ENCODE results near the gene PPY.
"Not testable (repeated sequence)": the region's sequence is repeated elsewhere in the genome, so short reads cannot be mapped to it uniquely, and the experiment has no call there.

Gene PPY

DNA sequence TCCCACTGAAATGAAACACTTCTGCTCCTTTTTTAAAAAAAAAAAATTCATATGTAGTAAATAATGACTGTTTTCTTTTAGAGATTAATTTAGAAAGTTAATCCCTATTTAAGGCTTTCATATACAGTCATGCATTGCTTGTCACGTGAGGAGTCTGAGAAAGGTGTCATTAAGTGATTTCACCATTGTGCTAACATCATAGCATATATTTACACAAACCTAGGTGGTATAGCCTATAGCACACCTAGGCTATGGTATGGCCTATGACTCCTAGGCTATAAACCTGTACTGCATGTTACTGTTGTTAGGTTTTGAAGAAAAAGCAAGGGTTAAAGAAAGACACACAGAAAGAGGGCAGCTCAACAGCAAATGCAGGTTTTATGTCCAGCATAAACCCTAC is 13.7 kb downstream of the PPY start:
- DNase-seq, result no peak

DNA sequence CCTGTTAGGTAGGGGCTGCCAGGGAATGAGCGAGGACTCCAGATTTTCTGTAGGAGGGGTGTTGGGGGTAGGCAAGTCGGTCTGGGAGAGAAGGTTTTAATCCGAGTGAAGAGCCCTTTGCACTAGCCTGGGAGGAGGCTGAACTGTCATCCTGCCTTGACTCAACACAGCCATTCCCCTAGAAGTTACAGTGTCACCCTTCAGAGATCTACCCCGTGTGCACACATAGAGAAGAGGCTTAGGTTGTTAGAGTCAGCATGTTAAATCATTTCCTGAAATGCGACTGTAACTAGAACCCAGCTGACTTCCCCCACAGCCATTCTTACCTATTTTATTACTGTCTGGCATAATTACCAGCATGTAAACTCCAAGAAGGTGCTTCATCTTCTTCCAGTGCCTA is 14.3 kb downstream of the PPY start:
- not testable (repeated sequence) for DNase-seq

DNA sequence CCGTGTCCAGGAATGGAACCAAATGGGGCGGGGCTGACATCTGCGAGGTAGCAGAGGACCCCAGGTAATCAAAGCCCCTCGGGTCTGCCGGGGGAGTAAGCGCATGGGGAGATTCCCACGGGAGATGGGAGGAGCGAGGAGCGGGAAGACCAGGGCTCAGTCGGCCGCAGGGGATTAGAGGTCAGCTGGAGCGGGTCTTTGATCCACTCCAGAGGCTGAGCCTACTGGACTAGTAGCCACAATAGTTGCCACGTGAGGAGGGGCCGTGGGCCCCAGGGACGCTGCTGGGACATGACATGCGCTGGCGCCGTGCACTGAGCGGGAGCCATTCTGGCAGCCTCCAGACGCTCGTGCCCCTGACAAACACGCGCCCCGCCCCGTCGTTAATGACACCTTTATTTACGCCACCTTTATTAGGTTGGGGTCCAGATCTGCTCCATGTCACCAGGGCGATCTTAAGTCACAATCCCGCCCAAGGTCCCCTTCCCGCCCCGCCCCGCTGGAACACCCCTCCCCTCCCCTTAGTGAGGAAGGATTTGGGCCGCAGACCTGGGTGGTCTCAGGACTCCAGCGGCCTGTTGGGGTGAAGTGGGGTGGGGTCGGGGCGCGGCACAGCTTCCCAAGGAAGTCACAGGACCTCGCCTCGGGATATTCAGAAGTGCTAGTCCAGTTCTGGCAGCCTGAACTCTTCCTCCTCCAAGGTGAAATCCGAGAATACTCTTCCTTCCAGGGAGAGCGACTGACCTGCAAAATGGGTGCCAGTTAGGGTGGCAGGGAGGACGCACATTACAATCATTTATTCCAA is 15.0 kb downstream of the PPY start:
- no peak for DNase-seq

DNA sequence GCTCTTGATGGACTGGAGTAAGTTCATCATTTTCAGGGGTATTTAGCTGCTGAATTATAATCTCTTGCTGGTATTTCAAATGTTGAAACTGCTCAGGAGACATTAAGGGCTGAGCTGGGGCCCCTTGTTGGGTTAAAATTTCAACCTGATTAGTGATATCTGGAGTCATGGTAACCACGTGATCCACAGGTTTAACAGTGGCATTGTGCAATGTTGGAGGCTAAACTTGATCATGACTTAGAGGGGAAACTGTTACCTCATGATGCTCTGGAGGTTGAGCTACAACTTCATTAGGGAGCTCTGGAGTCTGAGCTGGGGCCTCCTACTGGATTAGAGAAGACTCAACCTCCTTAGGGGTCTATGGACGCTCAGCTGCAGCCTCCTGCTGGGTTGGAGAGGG is 17.7 kb downstream of the PPY start:
- DNase-seq, result no peak

DNA sequence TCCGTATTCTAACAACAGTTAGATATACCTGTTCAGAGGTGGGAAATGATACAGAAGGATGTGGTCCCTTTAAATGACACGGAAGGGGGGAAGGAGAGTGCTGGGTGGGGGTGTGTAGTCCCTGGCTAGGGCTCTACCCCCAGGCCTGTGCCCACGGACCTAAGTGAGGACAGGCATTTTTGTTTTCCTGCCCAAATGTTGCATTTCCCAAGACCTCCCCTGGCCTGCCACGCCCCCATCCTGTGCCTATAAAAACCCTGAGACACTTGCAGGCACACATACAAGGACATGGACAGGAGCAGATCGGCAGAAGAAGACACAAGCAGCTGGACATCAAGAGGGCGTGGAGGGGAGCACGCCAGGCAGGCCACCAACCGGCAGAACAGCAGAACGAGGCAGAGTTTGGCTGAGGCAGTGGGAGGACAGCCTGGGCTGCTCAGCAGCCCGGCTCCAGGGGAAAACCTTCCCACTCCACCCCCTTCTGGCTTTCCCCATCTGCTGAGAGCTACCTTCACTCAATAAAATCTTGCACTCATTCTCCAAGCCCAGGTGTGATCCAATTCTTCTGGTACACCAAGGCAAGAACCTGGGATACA is 21.7 kb downstream of the PPY start:
- no peak for DNase-seq

DNA sequence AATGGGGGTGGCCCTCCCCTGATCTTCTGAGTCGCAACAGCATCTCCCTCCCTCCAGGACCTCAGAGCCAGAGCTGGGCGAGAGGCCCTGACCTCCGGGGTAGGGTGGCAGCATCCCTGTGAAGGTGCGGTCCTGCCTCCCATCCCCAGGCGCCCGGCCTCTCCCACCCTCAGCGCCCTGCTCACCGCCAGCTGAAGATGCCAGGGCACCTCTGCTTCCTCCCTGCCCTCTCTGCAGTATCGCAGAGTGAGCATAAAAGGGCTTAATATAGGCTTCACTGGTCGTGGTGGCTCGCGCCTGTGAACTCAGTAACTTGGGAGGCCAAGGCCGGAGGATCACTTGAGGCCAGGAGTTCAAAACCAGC is 24.3 kb downstream of the PPY start:
- no peak for DNase-seq

DNA sequence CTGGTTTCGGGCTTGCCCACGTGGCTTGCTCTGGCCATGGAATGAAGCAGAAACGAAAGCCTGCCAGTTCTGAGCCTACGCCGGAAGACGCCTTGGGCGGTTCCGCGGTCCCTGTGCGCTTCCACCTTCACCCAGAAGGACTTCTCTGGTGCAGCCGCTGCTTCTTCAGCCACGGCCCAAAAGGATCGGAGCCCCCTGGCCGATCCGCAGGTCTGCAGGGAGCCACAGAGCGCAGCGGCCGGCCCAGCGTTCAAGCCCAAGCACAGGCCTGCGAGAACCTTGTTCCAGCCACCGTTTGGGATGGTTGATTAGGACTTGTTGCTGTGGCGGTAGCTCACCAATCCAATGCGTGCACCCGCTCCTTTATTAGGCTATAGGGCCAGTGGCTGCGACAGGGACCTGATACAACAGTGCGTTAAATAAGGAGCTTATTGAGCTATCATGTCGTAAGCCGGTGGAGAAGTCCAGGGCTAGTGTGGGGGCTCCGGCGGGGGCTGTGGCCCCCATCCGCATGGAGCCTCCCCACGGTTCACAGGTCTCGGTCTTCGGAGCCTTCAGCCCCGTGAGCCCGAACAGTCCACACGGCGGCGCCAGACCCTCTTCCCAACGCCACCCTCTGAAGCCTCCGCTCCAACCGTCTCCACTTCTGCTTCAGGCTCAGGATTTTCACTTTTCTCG is 24.8 kb downstream of the PPY start:
- no peak for DNase-seq

DNA sequence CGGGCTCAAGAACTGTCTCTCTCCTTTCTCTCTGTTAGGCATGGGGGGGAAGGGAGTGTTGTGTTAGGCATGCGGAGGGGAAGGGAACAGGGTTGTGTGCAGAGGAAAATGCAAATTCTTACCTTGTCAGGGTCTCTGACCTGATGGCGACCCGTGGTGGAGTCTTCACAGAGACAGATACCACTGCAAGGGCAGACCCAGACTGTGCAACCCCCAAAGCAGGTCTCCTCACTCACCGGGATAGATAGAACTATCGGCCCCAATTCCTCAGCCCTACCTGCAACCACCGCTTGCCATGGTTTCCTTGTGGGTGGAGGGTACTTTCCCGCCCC is 25.3 kb downstream of the PPY start:
- DNase-seq, result no peak

DNA sequence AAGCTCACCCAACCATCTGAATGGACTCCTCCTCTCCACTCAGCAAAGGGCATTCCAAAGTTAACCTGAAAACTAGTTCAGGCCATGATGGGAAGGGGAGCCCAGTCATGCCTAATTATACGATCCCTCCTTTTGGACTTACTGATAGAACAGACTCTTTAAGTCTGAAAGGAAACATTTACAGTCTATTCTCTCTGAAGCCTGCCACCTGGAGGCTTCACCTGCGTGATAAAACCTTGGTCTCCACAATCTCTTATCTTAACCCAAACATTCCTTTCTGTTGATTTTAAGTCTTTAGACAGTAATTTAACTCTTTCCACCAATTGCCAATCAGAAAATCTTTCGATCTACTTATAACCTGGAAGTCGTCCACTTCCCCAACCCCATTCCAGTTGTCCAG is 25.9 kb downstream of the PPY start:
- DNase-seq, result no peak

DNA sequence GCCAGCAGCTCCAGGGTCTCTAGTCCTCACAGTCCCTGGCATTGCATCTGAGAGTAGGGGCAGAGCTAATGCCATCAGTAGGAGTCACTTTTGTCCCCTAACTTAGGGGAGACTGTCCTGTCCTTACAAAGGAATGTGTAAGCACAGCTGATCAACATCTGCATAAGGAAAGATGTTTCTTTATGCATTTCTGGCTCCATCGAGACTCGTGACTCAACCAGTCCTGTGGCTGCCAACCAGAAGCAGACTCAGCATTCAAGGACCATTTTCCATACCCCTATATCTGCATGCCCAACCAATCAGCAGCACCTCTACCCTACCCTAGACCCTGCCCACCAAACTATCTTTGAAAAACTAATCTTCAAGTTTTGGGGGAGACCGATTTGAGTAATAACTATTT is 26.7 kb downstream of the PPY start:
- no peak for DNase-seq

DNA sequence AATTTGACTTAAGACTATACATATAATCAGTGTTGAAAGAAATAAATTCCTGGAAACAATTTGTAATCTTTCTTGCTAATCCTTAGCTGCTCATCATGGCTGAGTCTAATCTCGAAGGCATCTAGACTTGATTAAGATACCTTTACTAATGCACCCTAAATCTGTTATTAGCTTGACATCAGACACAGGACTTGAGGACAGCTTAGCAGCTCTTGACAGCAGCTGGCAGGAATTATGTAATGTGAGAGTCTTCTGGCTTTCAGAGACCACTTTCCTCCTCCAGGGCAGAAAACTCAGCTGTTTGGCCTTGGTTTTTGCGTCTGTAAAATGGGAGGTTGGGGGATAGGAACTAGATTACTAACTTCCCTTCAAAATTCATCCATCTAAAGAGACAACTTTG is 27.8 kb downstream of the PPY start:
- DNase-seq, result no peak

DNA sequence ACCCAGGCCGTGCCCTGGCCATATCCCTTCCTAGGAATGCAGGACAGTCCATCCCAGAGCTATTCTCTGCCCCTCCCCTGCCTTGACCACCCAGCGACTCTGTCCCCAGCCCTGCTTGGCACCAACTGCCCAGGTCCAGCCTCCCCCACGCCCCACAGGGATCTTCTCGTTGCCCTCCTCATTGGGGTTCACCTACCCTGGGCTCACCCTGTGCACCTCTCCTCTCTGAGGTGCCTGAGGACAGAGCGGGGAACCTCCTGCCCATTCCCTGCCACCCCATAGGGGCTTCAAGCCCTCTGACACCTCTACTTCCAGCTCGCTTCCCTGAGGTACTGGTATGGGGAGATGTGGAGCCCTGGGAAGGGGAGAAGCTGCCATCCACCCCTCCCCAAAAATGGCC is 28.7 kb downstream of the PPY start:
- DNase-seq, result no peak

DNA sequence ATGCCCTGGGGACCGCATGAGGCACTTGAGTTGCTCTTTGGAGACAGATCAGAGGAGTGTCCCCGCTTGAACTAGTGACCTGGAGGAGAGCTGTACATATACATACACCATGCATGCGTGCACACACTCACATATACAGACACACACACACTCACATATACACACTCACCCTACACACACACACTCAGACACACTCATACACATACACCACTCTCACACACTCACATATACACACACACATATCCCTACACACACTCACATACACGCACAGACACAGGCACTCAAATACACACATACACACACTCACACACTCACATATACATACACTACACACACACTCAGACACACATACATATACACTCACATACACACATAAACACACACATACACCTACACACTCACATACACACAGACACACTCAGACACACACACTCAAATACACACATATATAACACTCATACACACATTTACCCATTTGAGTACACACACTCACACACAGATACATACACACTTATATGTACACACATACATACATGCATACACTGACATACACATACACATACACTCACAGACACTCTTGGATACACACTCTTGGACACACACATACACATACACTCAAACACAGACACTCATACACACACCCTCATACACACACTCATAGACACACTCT is 29.5 kb downstream of the PPY start:
- no peak for DNase-seq

DNA sequence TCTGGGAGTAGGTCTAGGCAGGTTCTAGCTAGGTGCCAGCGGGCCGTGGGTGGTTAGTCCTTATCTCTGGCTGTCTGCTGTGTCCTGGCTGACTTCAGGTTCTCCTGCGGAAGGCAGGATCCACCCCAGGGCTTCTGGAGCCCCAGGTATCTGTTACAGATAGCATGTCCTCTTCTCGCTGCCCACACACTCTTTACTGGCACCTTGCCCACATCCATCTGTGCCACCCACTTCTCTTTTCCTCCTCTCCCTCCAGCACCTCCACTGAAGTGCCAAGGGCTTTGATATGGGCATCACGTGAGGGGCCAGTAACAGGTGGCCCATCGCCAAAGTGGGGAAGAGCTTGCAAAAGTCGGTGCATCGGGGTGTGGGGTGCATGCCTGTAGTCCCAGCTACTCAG is 30.4 kb downstream of the PPY start:
- no peak for DNase-seq

DNA sequence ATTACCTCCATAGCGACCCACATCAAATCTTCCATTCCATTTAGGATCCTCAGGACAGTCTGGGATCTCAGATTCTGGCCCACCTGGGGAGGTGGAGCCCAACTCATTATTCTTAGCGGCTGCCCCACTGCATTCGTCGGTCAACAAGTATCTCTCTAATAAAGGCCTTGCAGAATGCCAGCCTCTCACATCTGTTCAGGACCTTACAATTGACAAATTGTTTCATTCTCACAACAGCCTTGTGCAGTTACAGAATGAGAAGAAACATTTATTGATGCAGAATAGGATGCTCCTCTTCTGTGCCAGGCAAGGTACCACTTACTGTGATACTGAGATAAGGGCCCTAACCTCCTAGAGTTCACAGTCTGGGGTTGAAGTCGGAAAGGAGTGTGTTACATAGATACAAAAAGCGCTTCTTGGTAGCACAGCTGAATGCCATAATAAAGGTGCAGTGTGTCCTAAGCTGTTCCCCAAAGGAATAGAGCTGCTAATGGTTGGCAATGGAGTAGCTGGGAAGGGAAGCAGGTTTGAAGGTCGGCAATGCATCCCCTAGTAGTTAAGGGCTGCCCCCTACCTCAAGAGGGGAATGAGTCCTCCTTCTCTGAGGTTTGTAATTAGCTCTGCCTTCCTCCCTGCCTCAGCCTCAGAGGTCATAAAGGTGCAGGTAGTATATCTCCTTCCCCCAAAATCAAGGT is 32.6 kb downstream of the PPY start:
- no peak for DNase-seq

DNA sequence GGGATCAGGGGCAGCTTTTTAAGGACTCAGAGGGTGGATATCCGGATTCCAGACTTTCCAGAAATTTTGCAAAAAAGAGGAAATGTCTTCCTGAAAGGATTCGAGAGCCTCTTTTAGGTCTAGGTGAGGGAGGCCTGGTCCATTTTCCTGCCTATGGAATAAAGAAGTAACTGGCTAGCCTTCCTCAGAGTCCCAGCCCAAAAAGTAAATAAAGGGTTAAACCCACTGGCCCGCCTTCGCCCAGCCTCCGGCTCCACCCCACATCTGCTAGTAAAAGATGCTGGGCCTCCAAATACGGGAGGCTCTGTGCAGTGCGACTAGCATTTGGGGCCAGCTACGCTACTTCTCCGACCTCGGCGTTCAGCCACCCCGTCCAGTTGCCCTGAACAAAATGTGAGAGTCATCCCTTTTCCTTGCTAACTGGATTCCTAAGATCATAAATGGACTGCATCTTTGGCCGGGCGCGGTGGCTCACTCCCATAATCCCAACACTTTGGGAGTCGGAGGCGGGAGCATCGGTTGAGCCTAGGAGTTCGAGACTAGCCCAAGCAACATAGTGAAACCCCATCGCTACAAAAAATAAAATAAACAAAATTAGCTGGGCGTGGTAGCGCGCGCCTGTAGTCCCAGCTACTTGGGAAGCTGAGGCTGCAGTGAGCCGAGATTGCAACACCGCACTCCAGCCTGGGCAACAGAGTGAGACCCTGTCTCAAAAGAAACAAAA is 34.1 kb downstream of the PPY start:
- DNase-seq, result peak; percentile 55

DNA sequence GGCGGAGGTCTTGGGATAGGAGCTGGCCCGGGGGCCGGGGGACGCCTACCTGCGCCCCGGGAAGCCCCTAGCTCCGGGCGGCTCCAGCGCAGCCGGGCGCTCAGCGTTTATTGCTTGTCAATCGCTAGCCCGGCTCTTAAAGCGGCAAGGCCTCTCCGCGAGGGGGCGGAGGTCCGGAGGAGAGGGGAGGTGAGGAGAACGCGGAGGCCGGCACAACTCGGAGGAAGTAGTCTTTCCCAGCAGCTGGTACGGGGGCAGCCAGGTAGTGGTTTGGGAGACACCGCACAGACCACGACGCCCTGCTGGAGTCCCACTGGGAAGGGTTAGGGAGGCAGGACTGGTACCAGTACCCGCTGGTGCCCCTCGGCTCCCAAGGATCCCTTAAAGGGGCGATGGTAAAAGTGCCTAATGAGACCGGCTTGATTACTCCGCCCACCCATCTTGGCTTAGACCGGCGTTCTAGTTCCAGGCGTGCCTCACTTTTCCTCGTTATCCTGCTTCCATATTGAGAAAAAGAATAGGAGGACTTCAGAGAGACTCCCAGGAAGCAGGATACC is 34.8 kb downstream of the PPY start, which contains the start of gene MPP2:
MPP2 (minus strand) TSS at position 112 of the 557 bp plus-strand sequence. CDS start 3,076 bp downstream, outside the sequence.
- DNase-seq, result peak; percentile 54

DNA sequence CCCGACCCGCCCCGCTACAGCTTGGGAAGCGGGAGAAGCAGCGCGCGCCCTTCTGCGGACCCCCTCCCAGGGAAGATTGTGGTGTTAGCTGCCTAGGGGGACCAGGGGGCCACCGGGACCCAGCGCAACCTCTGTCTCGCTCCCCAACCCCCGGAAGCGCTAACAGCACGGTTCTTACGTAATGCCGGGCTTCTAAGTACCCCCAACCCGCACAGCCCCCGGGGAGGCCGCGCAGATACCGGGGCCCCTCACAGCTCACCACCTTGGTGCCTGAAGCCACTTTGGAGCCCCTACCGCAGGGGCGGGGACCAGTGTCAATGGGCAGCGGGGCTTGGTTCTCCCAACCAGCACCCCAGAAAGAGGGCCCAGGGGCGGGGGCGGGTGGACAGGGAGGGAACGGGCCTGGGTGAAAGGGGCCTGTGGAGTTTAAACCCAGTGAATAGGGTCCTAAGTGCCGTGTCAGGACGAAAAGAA is 35.3 kb downstream of the PPY start:
- DNase-seq, result no peak

DNA sequence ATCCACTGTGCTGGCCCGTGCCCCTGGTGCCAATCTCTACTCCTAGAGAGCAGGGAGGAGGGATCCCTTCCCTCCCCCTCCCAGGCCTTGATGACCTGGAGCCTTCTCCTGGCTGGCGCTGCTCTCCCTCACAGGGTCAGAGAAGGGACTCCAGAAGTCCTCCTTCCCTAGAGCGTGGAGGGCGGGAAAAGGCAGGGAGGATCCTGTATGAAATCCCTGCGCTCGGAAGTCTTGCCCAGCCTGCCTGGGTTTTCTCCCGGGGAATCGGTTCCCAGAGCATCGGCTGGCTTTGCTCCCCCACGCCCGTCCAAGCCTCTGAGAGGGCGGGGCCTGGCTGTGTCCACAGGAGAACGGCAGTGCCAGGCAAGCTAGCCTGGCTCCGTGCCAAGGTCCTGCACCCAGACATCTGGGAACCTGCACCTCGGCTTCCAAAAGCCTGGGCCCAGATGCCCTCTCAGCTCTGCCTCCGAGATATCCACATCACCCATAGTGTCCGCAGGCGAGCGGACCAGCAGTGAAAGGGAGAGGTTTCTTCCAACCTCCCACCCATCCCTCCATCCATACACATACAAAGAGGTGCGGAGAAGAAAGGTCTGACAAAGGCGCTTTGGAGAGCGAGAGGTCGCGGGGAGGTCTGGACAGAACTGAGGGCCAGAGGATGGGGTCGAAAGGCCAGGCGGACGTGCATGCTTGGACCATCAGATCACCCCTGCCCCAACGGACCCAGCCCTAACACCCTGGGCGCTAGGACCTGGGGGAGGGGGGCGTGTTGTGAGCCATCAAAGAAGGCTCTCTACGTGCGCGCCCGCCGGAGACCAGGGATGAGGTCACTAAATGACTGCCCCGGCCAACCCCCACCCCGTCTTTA is 36.1 kb downstream of the PPY start:
- DNase-seq, result peak; percentile 34

DNA sequence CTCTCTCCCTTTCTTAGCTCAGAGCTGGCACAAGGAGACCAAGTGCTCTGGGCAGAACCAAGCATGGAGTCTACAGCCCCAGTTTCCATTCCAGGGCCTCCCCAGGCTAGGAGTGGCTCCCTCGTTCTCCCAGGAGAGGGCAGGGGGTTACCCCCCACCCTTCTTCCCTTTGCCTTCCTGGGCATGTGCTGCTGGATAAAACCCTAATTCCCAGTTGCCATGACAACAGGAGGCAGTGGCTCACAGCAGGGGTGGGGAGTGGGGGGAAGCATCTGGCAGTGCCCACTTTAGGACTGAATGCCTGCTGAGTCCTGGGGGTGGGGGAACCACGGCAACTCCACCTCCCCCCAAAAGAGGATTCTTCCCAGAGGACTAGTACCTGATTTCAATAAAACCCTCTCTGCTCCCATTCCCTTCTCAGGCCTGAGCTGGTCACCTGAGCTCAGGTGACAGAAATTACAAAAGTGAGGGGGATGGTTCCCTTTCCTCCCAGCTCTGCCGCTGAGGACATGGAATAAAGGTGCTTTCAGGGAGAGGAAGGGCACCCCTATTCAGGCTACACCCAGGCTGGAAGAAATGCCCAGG is 36.8 kb downstream of the PPY start:
- DNase-seq, result no peak
